GM21367 (cell line): ENCODE results near the gene DRC3.
"Not testable (repeated sequence)": the region's sequence is repeated elsewhere in the genome, so short reads cannot be mapped to it uniquely, and the experiment has no call there.

Source experiments
- ATAC-seq: cut with Tn5 transposase; IDR thresholded peaks from one replicate; pipeline ENCODE4 v1.9.1; 2021; ENCODE audit not compliant: unreplicated experiment

The DRC3 gene

DNA sequence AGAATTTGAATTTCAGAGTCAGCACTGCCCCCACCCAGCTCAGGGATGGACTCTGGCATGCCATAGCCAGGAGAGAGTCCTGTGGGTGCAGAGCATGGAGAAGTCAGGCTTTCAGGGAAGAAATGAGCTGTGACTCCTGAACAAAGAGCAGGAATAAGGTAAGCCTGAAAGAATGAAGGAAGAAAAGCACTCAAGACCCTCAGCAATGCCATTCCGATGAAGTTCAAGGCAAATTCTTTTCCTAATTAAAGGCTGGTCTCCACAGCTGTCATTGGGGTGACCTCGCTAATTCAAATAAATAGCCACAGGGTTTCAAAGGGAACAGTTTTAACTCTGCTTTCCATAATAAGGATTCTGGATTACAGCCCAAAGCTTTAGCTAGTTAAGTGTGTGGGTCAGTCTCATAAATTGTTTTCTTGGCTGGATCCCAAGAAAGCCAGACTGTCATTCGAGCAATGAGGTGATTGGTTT, 32.2 kb upstream of the DRC3 start:
- no peak for ATAC-seq

DNA sequence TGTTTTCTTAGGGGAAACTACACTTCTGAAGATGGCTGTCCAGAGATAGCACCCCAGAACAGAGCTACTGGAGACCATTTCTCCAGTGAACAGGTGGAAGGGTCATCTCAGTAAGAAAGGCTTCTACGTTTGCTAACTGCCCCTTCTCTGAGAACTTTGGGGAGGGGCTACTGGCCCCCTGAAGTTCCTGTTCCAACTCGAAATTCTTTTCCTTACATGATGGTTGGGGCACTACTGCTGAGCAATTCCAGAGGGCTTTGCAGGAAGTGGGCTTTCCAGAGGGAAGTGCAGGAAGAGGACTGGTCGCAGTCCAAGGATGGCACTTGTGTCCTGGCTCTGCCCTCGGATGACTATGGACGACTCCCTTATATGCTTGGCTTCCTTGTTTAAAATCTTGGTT, 31.6 kb upstream of the DRC3 start:
- no peak for ATAC-seq

DNA sequence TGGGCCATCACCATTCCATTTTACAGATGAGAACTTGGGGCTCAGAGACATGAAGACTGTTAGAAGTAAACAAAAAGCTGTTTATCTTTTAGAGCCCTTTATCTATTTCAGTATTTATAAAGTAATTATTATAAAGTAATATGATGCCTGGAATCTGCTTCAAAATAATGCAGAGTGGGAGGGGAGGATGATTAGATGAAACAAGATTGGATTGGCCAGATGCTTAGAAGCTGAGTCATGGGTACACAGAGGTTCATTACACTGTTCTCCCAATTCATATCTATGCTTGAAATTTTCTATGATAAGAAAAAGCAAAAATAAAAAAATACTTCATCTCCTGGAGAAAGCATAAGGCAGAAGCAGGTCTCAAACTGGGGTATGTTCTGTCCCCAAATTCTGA, 29.8 kb upstream of the DRC3 start:
- ATAC-seq: no peak

DNA sequence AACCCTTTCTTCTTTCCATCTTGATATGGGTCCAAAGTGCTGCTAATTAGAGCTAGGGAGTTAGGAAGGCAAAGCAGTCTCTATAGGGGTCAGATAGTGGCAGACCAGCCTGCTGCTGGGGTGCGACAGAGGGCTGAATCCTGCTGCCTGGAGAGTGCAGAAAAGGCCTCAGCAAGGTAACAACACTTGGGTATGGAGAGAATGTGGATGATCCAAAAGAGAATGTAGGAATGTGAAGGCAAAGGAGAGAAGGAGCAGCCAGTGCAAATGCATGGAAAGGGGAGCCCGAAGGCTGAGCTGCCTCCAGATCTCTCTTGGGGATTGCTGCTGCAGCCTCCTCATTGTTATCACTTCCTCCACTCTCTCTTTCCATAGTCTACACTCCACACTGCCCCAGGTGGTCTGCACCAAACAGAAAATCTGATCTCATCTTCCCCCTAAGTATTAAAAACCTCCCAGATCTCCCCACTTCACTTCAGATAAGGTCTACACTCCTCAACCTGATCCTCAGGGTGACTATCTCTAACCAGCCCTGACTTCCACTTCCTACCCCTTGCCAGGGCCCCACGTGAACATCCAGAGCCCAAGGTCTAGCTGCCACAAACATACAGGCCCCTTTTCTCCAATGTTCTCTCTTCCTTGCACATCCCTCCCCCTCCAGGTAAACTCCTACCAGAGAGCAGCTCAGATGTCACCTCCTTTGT, 29.2 kb upstream of the DRC3 start:
- ATAC-seq: no peak

DNA sequence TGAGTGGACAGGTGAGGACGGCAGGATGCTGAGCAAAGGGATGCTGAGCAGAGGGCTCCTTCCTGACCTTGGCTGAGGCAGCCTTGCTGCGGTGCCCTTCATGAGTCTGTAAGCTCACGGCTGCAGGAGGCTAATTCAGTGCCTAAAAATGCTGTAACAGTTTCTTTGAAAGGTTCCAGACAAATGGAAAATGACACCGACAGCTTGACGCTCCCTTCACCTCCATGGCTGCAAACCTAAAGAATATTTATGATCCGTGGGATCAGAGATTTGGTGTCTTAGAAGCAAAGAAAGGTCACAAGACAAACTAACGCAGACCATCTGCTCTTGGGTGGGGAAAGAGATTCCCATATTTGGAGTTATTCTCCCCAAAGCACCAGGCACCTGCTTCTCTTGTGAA, 28.4 kb upstream of the DRC3 start:
- ATAC-seq: no peak

DNA sequence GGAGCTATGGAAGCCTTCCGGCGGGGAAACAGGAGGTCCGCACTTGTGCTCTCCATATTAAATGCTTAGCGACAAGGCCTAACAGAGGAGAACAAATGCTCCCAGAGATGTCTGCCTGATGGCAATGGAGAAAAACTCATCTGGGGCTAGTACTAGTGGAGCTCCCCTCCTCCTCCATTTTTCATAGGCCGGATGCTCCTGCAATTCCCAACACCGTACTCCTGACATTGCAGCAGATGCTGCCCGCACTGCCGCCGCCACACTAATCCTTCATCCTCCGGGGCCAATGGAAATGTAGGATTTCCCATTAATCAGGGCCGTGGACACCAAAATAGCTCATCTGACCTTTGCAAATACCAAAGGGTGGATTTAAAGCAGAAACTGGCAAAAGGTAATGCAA, 27.9 kb upstream of the DRC3 start:
- no peak for ATAC-seq

DNA sequence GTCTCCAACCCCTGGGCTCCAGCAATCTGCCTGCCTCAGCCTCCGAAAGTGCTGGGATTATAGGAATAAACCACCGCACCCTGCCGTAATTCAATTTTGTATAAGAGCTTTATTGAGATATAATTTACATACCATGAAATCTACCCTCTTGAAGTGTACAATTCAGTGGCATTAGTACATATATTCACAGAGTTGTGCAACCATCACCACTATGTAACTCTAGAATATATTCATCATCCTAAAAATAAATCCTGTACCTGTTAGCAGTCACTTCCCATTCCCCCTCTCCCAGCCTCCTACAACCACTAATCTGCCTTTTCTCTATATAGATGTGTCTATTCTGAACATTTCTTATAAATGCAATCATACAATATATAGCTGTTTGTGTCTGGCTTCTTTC, 26.6 kb upstream of the DRC3 start:
- ATAC-seq: no peak

DNA sequence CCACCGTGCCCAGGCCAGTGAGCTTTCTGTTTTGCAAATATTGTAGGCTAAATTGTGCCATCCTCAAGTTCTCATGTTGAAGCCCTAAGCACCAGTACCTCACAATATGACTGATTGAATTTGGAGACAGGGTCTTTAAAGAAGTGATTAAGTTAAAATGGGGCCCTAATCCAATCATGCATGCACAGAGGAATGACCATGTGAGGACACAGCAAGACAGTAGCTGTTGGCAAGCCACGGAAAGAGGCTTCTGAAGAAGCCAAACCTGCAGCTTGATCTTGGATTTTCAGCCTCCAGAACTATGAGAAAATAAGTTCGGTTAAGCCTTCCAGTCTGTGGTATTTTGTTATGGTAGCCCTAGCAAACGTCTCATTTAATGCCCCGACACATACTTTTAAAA, 25.4 kb upstream of the DRC3 start:
- ATAC-seq: no peak

DNA sequence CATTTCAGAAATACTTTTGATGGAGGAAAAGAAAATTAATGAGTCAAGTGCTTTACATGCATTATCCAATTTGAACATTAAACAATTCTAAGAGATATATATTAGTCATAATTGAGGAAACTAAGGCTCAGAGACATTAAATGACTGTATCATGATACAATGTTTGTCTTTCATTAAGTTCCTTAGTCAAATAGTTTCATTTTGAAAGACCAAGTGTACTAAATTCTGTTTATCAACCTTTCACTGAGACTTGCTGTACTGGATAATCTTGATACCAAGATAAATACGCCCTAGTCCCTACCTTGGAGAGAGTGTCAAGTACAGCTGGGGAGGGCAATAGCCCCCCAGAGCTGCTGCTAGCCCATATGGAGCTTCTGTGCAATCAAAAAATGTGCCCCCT, 24.7 kb upstream of the DRC3 start:
- no peak for ATAC-seq

DNA sequence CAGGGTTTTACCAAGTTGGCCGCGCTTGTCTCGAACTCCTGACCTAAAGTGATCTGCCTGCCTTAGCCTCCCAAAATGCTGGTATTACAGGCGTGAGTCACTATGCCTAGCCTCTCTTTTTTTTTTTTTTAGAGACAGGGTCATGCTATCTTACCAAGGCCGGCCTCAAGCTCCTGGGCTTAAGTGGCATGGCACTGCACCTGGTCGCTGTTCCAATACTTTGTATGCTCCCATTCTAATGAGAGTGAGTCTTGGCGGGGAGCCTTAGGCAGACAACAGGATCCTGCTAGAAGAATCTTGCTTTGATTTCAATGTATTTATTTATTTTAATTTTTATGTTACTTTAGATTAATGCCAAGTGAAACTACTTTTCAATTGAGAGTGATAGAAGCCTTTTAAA, 22.3 kb upstream of the DRC3 start:
- no peak for ATAC-seq

DNA sequence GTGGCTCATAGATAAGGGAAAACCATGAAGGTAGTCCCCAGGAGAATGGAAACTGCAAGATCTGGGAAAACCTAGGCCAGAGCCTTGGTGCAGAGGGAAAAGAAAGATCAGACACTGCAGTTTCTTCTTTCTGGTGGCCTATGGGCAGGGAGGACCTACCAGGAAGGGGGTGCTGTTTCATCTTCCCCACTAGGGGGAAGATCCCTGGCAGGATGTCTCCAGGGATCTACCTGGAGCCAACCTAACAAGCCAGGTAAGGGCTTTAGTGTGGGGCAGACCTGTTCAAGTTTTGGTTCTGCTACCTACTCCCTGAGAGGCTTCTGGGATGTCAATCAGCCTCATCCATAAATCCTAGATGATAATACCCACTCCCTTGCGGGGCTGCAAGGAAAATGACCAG, 21.9 kb upstream of the DRC3 start:
- no peak for ATAC-seq

DNA sequence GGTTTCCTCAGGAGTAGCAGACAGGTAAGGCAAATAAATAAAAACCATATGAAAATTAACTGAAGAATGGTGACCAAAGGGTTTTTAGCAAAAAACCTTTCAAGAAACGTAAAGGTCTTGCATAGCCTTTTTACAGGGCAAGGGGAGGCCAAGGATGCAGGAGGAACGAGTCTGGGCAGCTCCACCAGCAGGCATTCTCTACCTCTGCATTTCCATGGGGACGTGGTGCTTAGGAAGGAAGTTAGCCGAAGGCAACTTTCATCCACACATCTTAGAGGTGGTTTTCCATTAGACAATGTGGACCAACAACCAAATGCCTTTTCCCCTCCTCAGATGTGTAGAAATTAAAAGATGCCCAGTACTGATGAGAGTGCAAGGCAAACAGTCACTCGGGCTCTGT, 21.1 kb upstream of the DRC3 start:
- ATAC-seq: no peak

DNA sequence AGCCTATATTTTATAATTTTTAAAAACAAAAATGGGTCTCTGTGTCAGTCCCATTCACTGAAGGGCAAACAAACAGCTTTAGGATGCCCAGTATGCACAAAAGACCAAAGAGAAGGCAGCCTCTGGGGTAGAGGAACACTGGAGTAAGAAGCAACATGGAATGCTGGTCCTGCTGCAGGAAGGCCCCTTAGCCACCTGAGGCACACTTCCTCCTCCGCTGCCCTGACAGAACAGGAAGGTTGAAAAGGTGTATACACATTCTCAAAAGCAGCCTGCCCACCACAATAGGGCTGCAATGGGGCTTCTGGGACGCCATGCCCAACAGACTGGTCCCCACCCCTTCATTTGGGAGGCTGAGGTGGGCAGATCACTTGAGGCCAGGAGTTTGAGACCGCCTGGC, 20.0 kb upstream of the DRC3 start:
- no peak for ATAC-seq

DNA sequence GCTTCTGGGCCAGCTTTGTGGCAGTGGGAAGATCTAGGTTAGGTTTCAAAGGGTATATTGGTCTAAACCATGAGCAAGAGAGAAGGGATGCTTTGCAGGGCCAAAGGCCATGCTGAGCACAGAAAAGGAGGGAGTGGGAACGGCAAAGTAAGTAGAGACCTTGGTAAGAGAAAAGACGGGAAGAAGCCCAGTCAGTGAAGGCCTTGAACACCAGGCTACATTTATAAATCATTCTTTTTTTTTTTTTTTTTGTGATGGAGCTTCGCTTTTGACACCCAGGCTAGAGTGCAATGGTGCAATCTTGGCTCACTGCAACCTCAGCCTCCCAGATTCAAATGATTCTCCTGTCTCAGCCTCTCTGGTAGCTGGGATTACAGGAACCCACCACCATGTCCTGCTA, 18.6 kb upstream of the DRC3 start:
- no peak for ATAC-seq

DNA sequence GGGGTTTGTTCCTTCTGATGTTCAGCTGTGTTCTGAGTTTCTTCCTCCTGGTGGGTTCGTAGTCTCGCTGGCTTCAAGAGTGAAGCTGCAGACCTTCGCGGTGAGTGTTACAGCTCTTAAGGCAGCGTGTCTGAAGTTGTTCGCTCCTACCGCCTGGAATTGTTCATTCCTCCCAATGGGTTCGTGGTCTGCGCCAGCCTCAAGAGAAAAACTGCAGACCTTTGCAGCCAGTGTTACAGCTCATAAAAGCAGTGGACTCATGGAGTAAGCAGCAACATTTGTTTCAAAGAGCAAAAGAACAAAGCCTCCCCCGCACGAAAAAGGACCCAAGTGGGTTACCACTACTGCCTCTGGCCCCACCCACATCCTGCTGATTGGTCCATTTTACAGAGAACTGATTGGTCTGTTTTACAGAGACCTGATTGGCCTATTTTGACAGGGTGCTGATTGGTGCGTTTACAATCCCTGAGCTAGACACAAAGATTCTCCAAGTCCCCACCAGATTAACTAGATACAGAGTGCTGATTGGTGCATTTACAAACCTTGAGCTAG, 16.8 kb upstream of the DRC3 start:
- ATAC-seq: not testable (repeated sequence)

DNA sequence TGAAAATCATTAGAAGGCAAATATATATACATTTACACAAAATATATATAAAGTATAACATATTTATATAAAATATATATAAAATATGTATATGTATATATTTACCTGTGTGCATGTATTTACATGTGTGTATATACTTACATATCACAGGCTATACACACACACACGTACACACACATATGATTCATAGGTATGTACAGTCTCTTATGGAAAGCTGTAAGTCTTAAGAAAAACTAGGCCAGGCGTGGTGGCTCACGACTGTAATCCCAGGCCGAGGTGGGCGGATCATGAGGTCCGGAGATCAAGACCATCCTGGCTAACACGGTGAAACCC, 15.1 kb upstream of the DRC3 start:
- no peak for ATAC-seq

DNA sequence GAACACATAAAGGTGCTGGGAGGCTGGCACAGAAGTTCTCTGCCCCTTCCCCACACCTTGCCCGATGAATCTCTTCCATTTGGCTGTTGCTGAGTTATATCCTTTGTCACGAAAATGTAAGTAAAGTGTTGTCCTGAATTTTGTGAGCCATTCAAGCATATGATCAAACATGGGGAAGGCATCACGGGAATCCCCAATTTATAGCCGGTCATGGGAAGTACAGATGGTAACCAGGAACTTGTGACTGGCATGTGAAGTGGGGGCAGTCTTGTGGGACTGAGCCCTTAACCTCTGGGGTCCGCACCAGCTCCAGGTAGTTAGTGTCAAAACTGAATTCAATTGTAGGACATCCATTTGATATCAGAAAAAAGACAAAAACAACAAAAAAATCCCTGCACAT, 13.7 kb upstream of the DRC3 start:
- no peak for ATAC-seq

DNA sequence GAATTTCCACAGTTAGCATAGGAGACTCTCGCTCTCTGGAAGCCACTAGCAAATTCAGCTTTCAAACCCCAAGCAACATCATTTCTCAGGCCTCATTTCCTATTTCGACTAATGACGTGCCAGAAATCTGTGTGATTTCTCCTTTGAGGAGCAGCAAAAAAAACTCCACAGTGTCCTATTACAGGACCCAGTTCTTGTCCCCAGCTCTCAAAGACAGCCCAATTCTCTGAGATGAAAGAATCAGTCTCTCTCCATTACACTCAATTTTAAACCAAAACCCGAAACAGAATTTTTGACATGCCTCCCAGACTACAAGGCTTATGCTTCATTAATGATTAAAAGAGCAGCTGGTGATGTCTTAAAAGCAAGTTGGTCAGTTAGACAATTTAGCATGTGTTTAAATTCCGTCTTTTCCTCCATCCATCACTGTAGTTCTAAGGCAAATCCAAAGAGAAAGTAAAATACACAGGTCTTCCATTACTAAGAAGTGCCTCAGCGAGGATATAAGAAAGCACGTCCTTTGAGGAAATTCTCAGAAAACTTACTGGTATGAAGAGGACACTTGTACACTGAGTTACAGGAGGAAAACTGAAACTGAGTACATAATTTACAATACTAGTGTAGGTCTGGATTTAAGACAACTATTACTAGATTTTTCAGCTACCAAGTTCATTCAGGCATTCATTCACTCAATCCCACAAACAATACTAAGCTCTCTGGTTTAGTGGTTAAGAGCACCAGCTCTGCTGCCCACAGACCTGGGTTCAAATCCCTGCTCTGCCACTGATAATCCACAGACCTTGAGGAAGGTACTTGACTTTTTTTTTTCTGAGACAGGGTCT, 12.9 kb upstream of the DRC3 start:
- no peak for ATAC-seq

DNA sequence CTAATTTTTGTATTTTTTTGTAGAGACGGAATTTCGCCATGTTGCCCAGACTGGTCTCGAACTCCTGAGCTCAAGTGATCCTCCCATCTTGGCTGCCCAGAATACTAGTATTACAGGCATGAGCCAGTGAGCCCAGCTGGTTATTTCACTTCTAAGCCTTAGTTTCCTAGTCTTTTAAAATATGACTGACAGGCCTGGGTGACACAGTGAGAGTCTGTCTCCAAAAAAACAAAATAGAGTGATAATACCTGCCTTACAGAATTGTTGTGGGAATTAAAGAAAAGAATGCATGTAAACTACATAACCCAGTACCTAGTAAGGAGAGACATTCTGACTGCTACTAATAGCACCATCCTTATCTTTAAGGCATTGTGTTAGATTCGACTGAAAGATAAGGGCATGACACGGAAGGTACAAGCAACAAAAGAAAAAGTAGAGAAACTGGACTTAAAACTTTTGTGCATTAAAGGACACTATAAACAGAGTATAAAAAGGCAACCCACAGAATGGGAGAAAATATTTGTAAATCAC, 12.1 kb upstream of the DRC3 start:
- ATAC-seq: no peak

DNA sequence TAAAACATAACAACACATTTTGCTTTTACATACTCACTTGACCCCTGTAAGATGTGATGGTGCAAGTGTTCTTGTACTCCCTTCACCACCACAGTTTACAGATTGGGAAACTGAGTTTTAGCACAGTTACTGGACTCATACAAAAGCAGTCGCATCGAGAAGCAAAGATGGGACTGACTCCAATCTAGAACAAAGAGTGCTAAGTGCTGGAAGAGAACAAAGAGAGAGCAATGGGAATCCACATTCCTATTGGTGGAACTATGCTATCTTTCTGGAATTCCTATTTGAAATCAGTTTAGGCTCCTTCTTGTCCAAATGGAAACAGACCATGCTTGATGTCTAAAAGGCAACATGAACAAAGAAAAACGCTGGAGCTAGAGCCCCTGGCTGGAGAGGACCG, 9.6 kb upstream of the DRC3 start:
- no peak for ATAC-seq

DNA sequence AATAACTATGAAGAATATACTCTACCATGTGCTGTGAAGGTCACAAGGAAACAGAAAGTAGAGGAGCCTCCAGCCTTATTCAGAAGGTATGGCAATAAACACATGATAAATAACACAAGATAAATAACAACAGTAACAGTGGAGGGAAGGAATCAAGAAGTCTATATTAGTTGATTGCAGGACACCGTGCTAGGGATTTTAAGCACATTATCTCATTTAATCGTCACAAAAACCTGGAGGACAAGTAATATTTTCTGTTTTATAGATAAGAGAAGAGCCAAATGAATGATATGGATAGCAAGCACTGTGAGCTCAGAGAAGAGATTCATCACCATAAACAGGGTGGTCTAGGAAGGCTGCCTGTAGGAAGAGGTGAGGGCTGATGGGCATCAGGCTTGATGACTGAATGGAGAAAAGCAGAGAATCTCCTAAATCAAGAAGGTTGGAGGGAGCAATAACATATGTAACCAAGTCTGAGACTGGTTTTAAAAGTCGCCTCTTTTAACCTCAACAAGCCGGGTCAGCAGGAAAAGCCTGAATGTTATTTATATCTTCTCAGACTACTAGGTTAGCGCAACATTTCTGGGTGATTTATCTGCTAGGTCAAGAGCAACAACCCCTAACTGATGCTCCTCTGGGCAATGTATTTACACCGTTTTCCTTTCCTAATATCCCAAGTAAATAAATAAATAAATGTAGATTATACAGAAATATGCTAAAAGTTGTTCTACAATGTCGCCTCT, 8.8 kb upstream of the DRC3 start:
- ATAC-seq: no peak
